GM19438 (cell line): ENCODE results near the gene PCNP.
"Not testable (repeated sequence)": the region's sequence is repeated elsewhere in the genome, so short reads cannot be mapped to it uniquely, and the experiment has no call there.

Experiments used
- ATAC-seq: cut with Tn5 transposase; IDR thresholded peaks from one replicate; pipeline ENCODE4 v1.9.1; 2021; ENCODE audit warnings: low read depth; ENCODE audit not compliant: unreplicated experiment

Gene PCNP, protein sequence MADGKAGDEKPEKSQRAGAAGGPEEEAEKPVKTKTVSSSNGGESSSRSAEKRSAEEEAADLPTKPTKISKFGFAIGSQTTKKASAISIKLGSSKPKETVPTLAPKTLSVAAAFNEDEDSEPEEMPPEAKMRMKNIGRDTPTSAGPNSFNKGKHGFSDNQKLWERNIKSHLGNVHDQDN

DNA sequence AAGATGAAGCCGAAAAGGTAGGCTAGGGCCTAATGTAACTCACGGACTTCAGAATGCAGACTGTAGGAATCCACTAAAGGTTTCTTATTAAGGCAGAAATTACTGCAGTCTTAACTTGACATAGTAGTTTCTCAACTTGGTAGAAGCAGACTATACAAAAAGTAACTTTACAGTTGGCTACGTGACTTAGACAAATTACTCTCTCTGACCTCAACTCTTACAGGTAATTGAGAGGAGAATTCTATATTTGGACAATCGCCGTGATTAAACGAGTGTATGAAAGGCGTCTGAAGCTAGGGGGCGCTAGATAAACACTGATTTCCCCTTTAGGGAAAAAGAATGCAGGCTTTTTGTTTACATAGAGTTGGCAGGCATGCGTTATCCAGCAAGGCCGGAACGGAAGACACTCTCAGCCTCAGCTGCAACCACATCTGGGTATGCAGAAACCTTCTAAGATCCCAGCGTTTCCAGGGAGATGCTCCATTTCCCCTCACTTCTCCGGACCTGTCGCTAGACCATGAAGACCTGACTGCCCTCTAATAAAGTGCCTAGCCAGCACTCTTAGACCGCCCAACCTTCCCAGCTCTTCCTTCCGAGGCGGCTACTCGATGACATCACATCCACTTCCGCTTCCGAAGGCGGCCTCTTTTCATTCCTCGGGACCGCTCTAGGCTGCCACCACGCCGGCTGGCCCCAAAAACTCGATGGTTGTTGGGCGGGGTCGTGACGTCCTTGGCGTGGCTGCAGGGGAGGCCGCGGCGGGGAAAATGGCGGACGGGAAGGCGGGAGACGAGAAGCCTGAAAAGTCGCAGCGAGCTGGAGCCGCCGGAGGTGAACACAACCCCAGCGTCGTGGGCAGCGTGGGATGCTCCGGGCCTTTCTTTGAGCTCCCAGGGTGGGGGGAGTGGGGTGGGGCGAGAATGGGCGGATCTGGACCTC, at the start of gene PCNP:
Gene PCNP, plus strand, starts transcription at position 732 of the 939 bp plus-strand sequence. Its CDS starts 36 bp downstream, at position 768.
- ATAC-seq: peak; percentile 87

DNA sequence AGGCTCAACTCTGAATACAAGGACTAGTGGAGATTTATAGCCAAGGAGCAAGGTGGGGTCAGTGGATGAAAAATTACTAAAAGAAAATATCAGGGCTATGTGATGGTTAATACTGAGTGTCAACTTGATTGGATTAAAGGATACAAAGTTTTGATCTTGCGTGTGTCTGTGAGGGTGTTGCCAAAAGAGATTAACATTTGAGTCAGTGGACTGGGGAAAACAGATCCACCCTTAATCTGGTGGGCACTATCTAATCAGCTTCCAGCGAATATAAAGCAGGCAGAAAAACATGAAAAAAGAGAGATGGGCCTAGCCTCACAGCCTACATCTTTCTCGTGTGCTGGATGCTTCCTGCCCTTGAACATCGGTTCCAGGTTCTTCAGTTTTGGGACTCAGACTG, 46.5 kb upstream of the PCNP start:
- ATAC-seq: no peak

DNA sequence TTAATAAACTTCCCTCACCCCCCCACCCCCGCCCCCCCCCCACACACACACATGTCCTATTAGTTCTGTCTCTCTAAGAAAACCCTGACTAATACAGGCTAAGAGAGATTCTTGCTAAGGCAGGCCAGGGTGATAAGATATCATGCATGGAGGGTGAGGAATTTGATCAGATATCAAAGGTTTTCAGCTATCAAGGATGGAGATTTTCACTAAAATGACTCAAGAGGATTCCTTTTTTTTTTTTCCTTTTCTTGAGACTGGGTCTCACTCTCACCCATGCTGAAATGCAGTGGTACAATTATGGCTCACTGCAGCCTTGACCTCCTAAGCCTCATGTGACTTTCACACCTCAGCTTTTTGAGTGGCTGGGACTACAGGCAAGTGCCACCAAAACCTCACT, 46.1 kb upstream of the PCNP start:
- ATAC-seq: no peak

DNA sequence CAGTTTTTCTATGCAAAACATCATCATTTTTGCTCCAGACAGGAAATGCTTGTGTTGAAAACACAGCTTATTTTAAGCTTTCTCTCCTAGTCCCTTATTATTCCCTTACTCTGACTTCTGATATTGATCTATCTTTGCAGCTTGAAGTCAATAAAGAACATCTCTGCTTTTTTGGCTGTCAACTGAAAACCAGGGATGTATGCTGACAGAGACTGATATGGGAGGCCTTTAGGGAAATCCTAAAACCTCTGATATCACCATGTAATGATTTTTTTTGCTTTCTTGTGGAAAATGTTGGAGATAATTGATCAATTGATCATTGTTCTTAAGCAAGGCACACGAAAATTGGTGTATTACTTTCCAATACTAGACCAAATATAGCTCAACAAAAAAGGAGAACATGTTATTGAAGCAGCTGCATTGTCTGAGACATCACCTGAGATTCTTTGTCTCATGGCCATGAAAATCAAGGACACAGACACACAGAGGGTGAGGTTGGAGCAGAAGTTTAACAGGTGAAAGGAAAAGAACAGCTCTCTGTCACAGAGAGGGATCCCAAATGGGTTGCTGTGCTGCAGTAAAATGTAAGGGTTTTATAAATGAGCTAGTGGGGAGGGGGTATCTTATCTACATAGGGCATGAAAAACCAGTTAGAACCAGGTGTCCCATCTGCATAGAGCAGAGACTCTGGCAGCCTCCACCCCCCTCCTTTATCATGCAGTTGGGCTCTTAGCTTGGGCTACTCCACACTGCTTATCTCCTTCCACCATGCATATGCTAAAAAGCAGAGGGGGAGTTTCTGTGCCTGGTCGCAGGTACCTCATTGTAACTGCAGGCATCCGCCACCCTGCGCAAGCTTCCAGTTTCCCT, 43.9 kb upstream of the PCNP start:
- ATAC-seq: no peak

DNA sequence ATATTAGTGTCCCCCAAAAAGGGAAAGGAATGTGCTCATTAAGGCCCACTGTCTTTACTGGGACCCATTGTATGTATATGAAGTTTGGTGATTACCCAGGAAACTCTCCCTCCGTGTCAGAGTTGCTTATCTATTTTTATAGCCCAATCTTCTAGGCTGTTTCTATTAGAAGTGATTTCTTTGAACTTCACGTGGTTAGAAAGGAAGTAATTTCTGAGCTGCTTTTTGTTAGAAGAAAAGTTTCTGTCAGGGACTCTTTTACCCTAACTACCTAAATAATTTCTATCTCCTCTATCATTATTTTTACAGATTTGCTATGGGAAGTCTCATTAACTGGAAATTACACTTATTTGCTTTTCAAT, 43.3 kb upstream of the PCNP start:
- ATAC-seq: no peak

DNA sequence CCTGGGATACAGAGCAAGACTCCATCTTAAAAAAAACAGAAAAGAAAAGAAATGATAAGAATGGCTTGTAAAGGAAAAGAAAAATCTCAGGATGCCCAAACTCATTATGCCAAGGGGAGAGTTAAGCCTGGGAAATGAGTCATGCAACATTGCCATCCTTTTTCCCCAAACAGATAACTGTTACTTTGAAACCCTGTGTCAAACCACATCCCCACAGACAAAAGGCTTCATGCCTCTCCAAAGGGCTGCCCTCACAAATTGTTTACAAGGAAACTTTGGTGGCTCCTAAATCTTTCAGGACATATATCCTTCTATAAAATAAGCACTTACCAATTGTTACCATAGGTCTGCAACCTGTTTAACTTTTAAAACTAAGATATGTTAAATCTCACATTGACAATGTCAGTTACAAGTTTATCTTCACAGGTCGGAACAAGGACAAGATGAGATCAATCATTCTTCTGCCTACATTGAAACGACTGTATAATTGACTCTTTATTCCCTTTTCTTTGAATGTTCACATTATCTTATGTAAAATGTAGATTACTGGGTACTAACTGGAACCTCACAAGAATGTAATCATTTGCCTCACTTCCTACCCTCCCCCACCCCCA, 42.4 kb upstream of the PCNP start:
- no peak for ATAC-seq

DNA sequence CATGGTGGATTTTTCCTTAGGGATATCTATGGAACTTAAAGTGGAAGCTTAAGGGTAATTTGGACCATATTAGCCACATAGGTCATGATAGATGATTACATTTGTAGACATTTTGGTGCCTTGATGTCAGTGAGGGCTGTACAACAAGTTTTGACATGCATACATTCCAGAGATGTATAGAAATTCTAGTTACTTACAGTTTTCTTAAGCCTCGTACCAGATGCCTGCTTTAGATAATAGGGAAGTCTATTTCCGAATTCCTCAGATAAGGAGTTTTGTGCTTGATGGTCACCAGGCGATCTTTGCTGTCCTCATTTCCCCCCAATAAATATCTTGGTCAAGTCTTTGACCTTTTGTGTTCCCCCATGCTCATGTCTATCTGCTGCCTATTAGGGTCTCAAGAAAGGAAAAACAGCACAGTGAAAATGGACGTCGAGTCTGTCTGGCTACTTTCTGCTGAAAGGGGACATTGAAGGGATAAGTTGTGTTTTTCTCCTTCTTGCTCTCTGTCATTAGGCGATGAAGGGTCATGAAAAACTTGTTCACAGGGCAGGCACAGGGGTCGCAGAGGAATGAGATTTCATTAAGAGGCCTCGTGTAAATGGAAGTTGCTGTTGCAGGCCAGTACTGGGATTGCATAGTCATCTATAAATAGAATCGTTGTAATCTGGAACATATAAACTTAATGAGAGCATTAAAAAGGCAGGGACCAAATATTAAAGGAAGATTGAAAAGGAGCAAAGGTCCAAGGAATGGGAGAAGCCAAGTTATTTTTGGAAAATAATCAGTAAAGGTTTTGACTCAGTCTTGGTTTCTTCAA, 41.0 kb upstream of the PCNP start:
- no peak for ATAC-seq

DNA sequence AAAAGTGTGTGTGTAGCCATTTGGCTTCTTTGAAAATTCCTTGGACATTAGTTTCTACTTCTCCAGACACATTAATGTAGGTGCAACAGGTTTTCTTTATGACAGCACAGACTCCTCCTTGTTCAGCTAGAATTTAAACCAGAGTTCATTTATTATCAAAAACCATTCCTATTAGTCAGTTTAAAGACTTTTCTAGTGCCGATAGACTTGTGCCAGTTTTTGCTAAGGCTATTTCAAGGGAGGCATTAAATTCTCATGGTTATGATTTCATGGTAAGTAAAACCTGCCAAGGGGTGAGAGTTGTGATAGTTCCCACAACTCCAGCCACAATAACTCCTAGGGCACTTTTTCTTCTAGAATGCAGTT, 40.4 kb upstream of the PCNP start:
- ATAC-seq: no peak

DNA sequence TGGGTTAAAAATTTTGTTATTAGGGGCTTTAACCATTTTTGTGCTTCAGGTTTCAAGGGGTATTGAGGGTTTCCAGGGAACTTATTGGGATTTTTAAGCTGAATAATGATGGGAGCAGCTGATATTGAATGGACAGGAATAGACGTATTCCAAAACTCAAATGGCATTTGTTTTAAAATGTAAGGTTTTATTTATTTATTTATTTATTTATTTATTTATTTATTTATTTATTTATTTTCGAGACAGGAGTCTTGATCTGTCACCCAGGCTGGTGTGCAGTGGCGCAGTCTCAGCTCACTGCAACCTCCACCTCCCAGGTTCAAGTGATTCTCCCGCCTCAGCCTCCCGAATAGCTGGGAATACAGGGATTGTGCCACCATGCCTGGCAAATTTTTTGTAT, 38.8 kb upstream of the PCNP start:
- ATAC-seq: no peak

DNA sequence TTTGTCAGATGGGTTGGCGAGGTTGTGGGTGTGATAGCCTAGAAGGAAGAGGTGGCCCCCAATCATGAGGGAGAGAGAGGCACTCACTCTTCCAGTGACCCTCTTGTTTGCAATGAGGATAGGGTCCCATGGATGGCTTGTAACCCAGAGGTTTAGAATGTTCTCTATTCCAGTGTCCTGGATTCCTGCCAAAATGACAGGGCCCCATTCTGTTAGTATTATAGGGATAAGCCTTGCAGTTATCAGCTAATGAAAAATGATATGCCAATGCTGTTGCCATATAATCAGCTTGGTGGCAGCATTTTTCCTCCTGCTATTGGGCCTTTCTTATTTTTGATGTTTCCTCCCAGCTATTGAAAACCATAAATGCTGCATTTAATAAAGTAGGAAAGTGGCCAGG, 37.7 kb upstream of the PCNP start:
- no peak for ATAC-seq

DNA sequence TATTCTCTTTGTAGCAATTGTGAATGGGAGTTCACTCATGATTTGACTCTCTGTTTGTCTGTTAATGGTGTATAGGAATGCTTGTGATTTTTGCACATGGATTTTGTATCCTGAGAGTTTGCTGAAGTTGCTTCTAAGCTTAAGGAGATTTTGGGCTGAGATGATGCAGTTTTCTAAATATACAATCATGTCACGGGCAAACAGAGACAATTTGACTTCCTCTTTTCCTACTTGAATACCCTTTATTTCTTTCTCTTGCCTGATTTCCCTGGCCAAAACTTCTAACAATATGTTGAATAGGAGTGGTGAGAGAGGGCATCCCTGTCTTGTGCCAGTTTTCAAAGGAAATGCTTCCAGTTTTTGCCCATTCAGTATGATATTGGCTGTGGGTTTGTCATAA, 37.0 kb upstream of the PCNP start:
- not testable (repeated sequence) for ATAC-seq

DNA sequence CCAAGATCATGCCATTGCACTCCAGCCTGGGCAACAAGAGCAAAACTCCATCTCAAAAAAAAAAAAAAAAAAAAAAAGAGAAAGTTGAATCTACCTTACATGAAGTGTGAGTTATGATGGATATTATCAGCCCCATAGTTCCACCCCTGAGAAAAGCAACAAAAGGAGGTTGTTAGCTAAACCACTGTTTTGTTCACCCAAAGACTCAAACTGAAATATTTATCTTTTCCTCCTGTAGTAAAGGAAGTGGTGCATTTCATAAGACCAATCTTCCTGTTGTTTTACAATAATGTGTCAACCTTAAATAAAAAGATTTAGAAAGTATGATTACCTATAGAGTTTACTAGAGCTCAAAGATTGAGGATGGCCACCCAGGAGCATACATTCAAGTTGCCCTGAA, 31.0 kb upstream of the PCNP start:
- no peak for ATAC-seq

DNA sequence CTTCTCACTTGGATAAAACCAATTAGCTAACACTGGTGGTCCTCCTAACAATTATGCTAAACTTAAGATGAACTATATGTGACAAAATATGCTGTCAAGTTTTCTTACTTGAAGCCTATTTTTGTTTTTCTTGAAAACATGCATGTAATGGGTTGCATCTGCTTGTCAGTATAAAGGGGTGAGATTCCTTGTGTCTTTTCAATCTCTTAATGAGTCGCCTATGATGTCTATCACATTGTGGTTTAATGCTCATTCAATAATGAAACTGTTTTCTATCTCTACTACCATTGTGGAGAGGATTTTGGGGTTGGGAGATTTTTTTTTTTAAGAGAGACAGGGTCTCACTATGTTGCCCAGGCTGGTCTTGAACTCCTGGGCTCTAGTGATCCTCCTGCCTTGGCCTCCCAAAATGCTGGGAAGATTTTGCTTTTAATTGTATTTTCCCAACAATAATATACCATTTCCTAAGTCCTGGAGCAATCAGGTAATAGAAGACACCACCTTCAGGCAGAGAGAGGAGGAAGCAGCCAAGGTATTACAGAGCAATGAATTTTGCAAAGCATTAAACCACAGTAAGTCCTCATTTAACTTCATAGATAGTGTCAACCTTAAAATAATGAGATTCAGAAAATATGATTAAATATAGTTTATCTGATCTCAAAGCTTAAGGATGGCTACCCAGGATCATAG, 29.7 kb upstream of the PCNP start:
- ATAC-seq: no peak

DNA sequence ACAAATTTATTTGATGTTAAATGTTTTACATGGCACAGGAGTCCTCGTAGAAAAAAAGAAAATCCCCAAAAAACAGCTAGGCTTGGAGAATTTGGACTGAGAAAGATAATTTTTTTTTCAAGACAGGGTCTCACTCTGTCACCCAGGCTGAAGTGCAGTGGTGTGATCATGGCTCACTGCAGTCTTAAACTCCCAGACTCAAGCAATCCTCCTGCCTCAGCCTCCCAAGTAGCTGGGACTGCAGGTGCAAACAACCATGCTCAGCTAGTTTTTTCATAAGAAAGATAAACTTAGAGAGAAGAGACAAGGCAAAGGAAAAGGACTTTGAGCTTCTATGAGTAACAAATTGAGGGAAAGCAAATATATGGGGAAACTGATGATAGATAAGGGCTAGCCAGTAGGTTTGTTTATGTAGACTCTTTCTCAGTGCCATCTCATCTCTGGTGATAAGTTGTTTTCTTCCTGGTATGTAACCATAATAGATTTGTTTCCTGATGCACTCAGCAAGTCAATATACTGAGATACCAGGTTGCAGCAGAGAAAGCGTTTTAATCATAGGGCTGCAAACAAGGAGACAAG, 25.4 kb upstream of the PCNP start:
- no peak for ATAC-seq

DNA sequence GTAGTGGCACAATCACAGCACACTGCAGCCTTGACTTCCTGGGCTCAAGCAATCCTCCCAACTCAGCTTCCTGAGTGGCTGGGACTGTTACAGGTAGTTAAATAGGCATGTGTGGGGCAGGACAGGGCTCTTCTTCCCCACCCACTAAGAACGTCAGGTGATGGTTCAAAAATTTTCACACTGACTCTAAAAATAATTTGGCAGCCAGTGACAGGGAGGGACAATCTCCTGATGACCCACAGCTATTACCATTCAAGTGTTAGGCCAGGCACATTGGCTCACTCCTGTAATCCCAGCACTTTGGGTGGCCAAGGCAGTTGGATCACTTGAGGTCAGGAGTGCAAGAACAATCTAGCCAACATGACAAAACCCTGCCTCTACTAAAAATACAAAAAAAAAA, 24.5 kb upstream of the PCNP start:
- no peak for ATAC-seq

DNA sequence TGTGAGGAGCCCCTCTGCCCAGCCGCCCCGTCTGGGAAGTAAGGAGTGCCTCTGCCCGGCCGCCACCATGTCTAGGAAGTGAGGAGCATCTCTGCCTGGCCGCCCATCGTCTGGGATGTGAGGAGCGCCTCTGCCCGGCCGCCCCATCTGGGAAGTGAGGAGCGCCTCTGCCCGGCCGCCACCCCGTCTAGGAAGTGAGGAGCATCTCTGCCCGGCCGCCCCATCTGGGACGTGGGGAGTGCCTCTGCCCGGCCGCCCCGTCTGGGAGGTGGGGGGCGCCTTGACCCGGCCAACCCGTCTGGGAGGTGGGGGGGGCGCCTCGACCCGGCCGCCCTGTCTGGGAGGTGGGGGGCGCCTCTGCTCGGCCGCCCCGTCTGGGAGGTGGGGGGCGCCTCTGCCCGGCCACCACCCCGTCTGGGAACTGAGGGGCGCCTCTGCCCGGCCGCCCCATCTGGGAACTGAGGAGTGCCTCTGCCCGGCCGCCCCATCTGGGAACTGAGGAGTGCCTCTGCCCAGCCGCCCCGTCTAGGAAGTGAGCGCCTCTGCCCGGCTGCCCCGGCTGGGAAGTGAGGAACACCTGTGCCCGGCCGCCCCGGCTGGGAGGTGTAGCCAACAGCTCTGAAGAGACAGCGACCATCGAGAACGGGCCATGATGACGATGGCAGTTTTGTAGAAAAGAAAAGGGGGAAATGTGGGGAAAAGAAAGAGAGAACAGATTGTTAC, 22.5 kb upstream of the PCNP start:
- ATAC-seq: not testable (repeated sequence)

DNA sequence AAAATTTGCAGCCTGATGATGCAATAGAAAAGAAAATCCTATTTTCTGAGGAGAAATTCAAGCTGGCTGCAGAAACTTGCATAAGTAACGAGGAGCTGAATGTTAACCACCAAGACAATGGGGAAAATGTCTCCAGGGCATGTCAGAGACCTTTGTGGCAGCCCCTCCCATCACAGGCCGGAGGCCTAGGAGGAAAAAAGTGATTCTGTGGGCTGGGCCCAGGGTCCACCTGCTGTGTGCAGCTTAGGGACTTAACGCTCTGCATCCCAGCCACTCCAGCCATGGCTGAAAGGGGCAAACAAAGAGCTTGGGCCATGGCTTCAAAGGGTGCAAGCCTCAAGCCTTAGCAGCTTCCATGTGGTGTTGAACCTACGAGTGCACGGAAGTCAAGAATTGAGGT, 20.6 kb upstream of the PCNP start:
- ATAC-seq: not testable (repeated sequence)

DNA sequence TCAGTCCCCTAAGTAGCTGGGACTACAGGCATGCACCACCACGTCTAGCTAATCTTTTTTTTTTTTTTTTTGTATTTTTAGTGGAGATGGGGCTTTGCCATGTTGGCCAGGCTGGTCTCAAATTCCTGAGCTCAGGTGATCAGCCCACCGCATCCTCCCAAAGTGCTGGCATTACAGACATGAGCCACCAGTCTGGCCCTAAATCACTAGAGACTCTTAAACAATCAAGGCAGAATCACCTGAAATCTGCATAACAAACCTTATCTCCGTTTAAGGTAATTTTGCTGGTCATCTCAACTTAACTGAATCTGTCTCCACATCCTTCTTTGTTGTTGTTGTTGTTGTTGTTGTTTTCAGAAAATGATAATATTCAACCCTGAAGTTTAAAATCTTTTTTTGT, 17.9 kb upstream of the PCNP start:
- no peak for ATAC-seq
